Measurements from ENCODE around the gene NUDT16L1.

NUDT16L1 gene

GRCh38 chr16:4683255-4684057 is 9.9 kb upstream of the NUDT16L1 start:
- DNase-seq: no peak

DNA sequence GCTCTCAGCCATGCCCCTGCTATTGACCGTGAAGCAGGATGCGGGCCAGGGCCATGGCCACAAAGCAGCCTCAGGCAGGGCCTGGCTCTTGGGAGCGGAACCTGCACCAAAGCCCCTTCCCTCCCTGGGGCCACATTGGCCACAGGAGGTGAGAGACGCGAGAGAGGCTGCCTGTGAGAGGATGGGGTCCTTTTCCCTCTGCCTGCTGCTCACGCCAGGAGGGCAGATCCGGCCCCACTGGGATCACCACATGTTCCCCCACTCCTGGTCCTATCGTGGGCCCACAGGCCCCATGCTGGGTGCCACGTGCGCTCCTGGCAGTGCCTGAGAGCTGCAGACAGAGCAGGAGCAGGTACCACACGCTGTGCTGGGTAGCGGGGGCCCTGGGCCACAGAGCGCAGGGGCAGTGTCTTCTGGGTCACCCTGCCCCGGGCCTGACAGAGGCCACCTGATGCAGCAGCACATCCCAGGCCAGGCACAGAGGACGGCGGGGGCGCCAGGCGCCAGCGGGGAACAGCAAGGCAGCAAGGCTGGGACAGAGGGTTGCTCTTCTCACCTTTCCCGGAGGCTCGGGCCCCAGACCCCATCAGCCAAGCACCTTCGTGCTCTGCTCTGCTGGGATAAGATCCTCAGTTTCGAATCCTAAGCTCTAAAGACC is 9.2 kb upstream of the NUDT16L1 start:
- no peak for DNase-seq

- no peak for DNase-seq
These were observed 8.6 kb upstream of the NUDT16L1 start for GRCh38 chr16:4684763-4685162.

GRCh38 chr16:4685292-4685691 is 8.1 kb upstream of the NUDT16L1 start:
- no peak for DNase-seq

DNA sequence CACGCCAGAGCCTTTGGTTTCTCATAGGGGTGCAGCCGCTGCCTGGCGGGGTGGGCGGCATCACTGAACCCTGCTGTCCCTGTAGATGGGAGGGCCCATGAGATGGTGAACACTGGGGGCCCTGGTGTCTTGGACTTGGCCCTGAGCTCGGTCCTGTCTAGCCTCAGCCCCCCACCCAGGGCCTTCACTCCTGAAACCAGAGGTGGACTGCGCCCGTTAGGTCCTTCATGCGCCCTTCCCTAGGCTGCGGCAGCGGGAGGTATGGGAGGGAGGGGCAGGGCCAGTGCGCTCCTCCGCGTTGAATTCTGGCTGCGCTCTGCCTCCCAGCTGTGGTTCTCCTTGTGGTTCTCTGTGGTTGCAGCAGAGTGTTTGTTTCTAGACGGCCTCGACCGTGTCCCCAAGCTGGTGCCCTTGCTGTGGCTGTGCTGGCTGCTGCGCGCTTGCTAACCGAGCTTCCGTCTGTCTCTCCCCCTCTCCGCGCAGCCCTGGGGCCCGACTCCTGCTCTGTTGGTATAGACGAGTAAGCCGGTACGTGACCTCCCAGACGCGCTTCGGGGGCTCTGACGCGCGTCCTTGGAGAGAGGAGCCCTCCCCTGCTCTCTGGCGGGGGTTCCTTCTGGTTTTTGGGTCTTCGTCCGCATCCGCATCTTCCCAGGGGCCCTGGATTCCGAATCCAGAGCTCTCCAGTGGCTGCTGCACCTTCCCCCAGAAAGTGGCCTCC is 7.4 kb upstream of the NUDT16L1 start:
- DNase-seq: no peak

DNA sequence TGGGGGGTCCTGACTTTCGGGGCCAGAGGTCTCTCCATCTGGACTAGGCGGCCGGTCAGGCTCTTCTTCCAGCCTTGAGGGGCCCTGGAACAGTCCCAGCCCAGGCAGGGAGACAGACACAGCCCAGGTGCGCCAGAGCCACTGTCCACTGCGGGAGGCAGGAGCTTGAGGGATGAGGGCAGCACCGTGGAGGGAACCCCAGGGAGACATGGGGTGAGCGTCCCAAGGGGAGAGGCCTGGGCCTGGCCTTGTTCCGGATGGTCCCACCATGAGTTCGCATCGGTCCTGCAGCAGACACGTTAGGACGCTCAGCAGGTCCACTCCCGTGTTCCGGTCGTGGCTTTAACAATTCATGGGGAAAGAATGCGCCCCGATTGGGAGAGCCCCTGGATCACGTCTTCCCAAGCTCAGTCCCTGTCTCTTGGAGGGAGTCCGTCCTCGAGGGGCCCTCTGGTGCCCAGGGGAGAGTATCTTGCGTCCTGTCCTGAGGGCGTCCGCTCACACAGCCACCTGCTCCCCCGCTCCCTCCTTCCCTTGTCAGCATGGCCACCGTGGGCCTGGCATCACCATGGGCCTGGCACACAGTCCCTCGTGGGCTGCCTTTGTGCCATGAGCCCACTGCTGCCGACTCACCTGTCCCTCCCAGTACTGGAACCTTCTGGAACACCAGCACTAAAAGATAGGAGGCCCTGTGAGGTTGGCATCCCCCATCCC is 6.7 kb upstream of the NUDT16L1 start:
- DNase-seq: no peak

DNA sequence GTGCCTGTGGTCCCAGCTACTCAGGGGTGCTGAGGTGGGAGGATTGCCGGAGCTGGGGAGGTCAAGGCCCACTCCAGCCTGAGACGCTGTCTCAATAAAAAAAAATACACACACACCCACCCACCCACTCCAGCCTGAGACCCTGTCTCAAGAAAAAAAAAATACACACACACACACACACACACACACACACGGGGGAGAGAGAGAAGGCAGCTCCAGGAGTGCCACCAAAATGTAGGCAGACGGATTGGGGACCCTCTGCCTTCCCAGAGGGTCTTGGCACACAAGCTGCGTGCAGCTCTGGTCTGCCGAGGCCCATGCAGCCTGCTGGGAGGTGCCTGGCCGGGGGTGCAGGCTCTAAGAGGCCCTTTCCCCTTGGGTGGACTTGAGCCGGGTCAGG is 5.9 kb upstream of the NUDT16L1 start:
- DNase-seq: no peak

- no peak for DNase-seq
These were observed 5.3 kb upstream of the NUDT16L1 start for GRCh38 chr16:4687946-4688673.

GRCh38 chr16:4688674-4689045 is 4.7 kb upstream of the NUDT16L1 start:
- no peak for DNase-seq

GRCh38 chr16:4689091-4689671 is 4.2 kb upstream of the NUDT16L1 start:
- no peak for DNase-seq

DNA sequence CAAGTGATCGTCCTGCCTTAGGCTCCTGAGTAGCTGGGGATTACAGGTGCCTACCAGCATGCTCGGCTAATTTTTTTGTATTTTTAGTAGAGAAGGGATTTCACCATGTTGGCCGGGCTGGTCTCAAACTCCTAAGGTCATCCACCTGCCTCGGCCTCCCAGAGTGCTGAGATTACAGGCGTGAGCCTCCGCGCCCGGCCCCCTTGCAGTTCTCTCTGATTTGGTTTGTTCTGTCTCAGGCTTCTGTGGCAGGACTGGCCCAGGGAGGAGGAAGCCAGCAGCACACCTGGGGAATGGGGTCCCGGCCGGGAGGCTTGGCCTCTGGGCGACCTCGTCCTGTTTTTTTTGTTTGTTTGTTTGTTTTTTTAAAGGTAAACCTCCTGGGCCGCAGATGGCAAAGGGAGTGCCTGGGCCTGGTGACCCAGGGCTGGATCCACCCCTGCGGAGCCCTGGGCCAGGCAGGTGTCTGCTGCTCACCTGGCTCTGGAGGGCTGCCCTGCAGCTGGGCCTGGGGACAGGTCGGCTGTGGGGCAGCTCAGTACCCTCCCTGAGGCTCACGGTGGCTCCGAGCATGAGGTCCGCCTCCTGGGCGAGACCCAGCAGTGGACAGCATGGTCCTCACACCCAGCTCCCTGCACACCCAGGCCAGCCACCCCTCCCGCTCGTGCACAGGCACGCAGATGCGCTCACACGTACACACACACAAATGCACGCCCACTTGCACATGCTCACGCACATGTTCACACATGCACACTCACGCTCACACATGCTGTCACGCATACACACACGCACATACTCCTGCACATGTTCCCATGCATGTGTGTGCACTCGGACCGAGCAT is 3.3 kb upstream of the NUDT16L1 start:
- no peak for DNase-seq

- DNase-seq: peak; percentile 25 to 38
These were observed 2.3 kb upstream of the NUDT16L1 start for GRCh38 chr16:4690946-4691665.

GRCh38 chr16:4691666-4692412 is 1.5 kb upstream of the NUDT16L1 start:
- DNase-seq: no peak

- no peak for DNase-seq
These were observed 684 bp upstream of the NUDT16L1 start for GRCh38 chr16:4692460-4693295.

DNA sequence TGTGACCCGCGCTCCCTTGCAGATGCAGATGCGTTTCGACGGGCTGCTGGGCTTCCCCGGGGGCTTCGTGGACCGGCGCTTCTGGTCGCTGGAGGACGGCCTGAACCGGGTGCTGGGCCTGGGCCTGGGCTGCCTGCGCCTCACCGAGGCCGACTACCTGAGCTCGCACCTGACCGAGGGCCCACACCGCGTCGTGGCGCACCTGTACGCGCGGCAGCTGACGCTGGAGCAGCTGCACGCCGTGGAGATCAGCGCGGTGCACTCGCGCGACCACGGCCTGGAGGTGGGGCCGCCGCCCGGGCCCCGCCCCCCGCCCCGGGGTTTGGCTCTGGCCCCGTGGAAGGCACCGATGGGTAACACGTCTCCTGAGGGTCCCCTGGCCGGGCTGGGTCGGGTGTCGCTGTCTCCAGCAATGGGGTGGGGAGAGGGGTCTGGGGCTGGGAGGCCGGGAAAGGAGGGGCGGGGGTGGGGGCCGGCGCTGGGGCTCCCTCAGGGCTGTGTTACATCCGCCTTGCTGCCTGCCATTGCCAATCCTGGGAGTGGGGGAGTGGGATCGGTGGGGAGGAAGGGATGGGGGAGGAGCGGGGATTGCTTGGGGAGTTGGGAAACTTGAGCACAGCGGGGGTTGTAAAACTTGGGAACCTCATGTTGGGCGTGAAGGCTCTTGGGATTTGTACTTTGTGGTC is 737 bp downstream of the NUDT16L1 start:
- no peak for DNase-seq

DNA sequence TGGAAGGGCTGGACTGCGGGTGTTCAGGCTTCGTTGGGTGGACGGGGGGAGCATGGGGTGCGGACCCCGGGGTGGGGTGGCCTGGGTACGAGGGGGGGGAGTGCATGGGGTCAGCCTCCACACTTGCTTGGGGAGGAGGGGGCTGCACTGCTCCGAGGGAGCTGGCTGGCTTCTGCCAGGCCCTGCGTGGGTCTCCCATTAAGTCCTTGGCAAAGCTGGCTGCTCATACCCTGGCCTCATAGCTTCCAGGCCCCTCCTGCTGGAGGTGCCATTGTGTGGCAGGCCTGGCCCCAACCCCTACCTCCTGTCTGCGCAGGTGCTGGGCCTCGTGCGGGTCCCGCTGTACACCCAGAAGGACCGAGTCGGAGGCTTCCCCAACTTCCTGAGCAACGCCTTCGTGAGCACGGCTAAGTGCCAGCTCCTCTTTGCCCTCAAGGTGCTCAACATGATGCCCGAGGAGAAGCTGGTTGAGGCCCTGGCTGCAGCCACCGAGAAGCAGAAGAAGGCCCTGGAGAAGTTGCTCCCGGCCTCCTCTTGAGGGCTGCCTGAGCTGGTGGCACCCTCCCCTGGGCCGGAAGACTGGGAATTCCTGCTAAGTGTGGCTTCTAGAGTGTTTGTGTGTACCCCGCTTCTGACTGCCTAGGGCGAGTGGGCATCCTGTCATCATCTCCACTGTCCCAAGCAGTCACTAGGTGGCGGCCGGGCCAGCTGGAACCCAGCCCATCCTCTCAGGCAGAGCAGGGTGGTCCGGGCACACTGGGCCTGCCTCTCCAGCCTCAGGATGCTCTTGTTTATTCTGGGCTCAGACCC is 1.5 kb downstream of the NUDT16L1 start:
- no peak for DNase-seq

GRCh38 chr16:4695473-4696171 is 2.3 kb downstream of the NUDT16L1 start:
- DNase-seq: no peak
